ENCODE data around the gene KBTBD3.

Gene KBTBD3

DNA sequence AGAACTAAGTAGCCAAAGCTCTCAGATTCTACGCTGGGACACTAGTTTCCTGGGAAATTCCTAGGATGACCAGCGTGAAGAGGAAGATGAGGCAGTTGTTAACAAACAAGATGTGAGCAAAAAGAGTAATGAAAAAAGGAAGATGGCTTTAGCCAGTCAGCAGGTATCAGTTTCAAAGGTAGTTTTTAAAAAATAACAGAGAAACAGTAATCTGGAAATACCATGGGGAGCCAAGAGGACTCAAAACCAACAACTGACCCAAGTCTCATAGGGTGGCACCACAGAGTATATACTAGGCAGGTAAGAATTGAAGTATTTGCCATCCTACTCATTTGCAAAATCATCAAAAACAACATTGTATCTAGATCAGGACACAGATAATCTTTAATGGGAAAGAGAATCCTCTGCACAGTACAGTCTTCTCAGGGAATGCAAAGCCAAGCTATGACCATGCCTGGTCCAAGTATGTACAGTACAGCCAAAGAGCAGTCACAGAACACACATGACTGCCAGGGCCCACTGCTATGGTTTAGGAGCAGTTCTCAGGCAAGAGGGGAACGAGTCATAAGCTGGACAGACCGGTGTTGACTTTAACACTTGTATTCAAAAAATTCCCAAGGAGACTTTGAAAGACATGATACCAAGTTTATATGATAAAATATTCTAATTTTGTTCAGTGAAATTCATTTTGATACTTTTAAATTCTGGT, 75.7 kb downstream of the KBTBD3 start:
- no peak for ATAC-seq (ENCODE audit: low read depth)
- no peak for DNase-seq (ENCODE audit: low spot score)
- no peak overlapping the region for H3K27ac ChIP-seq (ENCODE audit: poor library complexity, severe bottlenecking)

More for the DNA sequence above, 75.7 kb downstream of the KBTBD3 start:
- Histone ChIP-seq H3K36me3 (ENCODE audit: low read depth) (peaks cover 23% of the 10 kb centered on the region), H3K27me3 (ENCODE audit: insufficient read depth, poor library complexity, severe bottlenecking) (no peaks in the 10 kb centered on the region), H3K4me1 (ENCODE audit: insufficient read depth, poor library complexity, severe bottlenecking) (no peaks in the 10 kb centered on the region), H3K9me3 (ENCODE audit: severe bottlenecking) (no peaks in the 10 kb centered on the region), H3K4me3 (ENCODE audit: severe bottlenecking) (no peak overlapping the region)
- TF ChIP-seq CTCF (IDR thresholded peaks at IDR 0.05; ENCODE audit: poor library complexity, severe bottlenecking), result no peak

All from RWPE2 (cell line).